ENCODE measurements around the gene TAF7.

- TF ChIP-seq ZNF10 (tag by site-specific recombination; IDR thresholded peaks at IDR 0.05) (no peak), ZBTB21 (tag by site-specific recombination; IDR thresholded peaks at IDR 0.05) (no peak), ZNF302 (tag by site-specific recombination; IDR thresholded peaks at IDR 0.05; ENCODE audit: low read depth) (no peak), CTCF (tag by site-specific recombination; IDR thresholded peaks at IDR 0.05) (no peak), ZNF274 (IDR thresholded peaks at IDR 0.05; ENCODE audit: low read length) (no peak), ZNF274 (tag by site-specific recombination; IDR thresholded peaks at IDR 0.05; ENCODE audit: borderline replicate concordance) (no peak), ZSCAN5A (tag by site-specific recombination; IDR thresholded peaks at IDR 0.05) (no peak), PRDM2 (tag by site-specific recombination; IDR thresholded peaks at IDR 0.05; ENCODE audit: borderline replicate concordance) (no peak), ZNF202 (tag by site-specific recombination; IDR thresholded peaks at IDR 0.05; ENCODE audit: borderline replicate concordance) (no peak), YY1 (tag by site-specific recombination; IDR thresholded peaks at IDR 0.05) (no peak), TCF7L2 (IDR thresholded peaks at IDR 0.05; ENCODE audit: borderline replicate concordance, low read depth, low read length) (no peak), ZNF239 (tag by site-specific recombination; IDR thresholded peaks at IDR 0.05) (no peak), REST (tag by site-specific recombination; IDR thresholded peaks at IDR 0.05) (no peak)
- TF ChIP-seq, protein P1, sequence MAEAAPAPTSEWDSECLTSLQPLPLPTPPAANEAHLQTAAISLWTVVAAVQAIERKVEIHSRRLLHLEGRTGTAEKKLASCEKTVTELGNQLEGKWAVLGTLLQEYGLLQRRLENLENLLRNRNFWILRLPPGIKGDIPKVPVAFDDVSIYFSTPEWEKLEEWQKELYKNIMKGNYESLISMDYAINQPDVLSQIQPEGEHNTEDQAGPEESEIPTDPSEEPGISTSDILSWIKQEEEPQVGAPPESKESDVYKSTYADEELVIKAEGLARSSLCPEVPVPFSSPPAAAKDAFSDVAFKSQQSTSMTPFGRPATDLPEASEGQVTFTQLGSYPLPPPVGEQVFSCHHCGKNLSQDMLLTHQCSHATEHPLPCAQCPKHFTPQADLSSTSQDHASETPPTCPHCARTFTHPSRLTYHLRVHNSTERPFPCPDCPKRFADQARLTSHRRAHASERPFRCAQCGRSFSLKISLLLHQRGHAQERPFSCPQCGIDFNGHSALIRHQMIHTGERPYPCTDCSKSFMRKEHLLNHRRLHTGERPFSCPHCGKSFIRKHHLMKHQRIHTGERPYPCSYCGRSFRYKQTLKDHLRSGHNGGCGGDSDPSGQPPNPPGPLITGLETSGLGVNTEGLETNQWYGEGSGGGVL (tag by site-specific recombination; IDR thresholded peaks at IDR 0.05), result no peak
- TF ChIP-seq, protein P2, sequence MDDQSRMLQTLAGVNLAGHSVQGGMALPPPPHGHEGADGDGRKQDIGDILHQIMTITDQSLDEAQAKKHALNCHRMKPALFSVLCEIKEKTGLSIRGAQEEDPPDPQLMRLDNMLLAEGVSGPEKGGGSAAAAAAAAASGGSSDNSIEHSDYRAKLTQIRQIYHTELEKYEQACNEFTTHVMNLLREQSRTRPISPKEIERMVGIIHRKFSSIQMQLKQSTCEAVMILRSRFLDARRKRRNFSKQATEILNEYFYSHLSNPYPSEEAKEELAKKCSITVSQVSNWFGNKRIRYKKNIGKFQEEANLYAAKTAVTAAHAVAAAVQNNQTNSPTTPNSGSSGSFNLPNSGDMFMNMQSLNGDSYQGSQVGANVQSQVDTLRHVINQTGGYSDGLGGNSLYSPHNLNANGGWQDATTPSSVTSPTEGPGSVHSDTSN (CRISPR knock-in tag; IDR thresholded peaks at IDR 0.05), result no peak
Measured at GRCh38 chr5:141272906-141273305, 47.7 kb downstream of the TAF7 start.
